Esophagus muscularis mucosa (tissue), 3 donors: Measurements from ENCODE around the gene SLC10A4.

Source experiments
- POLR2AphosphoS5 ChIP-seq, 2 donors: sonication (generic); formaldehyde crosslinking; IDR thresholded peaks; one replicate each; pipeline ENCODE4 v1.6.1; 2017; ENCODE audit warnings: antibody characterized with exemption in 2 of 2
- TF ChIP-seq, protein P1 (sequence below), 3 experiments: fragments of 200-600 bp in 2 of 3; fragments of 450-650 bp in 1 of 3; sonication (generic) in 2 of 3; IDR thresholded peaks; one replicate each; pipeline ENCODE4 v1.5.1; 2017 to 2019; ENCODE audit warnings: antibody characterized with exemption in 3 of 3, mild to moderate bottlenecking in 2 of 3, moderate library complexity in 1 of 3

DNA sequence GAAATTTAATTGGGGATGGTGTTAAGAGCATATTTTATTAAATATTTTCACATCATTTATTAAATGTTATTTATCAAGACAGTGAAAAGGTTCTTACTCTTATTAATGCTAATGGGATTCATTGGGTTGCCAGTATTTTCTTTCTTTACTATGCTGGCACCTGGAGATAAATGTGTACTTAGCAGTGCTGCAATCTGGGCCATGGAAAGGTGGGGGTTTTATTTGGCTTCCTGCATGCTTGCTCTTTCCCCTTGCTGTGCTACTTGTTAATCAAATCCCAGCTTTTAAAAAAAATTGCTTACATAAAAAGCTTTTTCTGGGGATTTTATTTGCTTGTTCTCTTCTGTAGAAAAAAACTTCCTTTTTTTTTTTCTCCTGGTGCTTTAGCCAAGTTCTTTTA lies 55.2 kb downstream of the SLC10A4 start:
- TF ChIP-seq, protein P1, sequence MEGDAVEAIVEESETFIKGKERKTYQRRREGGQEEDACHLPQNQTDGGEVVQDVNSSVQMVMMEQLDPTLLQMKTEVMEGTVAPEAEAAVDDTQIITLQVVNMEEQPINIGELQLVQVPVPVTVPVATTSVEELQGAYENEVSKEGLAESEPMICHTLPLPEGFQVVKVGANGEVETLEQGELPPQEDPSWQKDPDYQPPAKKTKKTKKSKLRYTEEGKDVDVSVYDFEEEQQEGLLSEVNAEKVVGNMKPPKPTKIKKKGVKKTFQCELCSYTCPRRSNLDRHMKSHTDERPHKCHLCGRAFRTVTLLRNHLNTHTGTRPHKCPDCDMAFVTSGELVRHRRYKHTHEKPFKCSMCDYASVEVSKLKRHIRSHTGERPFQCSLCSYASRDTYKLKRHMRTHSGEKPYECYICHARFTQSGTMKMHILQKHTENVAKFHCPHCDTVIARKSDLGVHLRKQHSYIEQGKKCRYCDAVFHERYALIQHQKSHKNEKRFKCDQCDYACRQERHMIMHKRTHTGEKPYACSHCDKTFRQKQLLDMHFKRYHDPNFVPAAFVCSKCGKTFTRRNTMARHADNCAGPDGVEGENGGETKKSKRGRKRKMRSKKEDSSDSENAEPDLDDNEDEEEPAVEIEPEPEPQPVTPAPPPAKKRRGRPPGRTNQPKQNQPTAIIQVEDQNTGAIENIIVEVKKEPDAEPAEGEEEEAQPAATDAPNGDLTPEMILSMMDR (IDR thresholded peaks at IDR 0.05) = no peak
- no peak for TF ChIP-seq POLR2AphosphoS5 (IDR thresholded peaks at IDR 0.05)
